GM21526 (cell line): ENCODE measurements around the gene TMEM184B.

ENCODE experiments used
- ATAC-seq: cut with Tn5 transposase; IDR thresholded peaks from one replicate; pipeline ENCODE4 v1.9.1; 2021; ENCODE audit warnings: moderate library complexity; ENCODE audit not compliant: unreplicated experiment, low FRiP score

TMEM184B gene

GRCh38 chr22:38228873-38229740, 43.7 kb downstream of the TMEM184B start:
- ATAC-seq, result no peak

- ATAC-seq, result no peak
Measured at GRCh38 chr22:38228326-38228872, 44.4 kb downstream of the TMEM184B start.

- ATAC-seq, result no peak
Measured at GRCh38 chr22:38226853-38227649, 45.8 kb downstream of the TMEM184B start.

- no peak for ATAC-seq
Measured at GRCh38 chr22:38223289-38223960, 49.4 kb downstream of the TMEM184B start.

- ATAC-seq, result no peak
Measured at GRCh38 chr22:38222797-38223119, 50.1 kb downstream of the TMEM184B start.

- no peak for ATAC-seq
Measured at GRCh38 chr22:38221908-38222796, 50.7 kb downstream of the TMEM184B start.

- no peak for ATAC-seq
Measured at GRCh38 chr22:38221407-38221806, 51.4 kb downstream of the TMEM184B start.

GRCh38 chr22:38220653-38221386, 52.0 kb downstream of the TMEM184B start:
- no peak for ATAC-seq

- ATAC-seq, result no peak
Measured at GRCh38 chr22:38220163-38220562, 52.6 kb downstream of the TMEM184B start.

GRCh38 chr22:38219632-38220031, 53.2 kb downstream of the TMEM184B start:
- ATAC-seq, result no peak

- no peak for ATAC-seq
Measured at GRCh38 chr22:38218661-38219622, 53.9 kb downstream of the TMEM184B start.

GRCh38 chr22:38215156-38216038, 57.4 kb downstream of the TMEM184B start:
- no peak for ATAC-seq

GRCh38 chr22:38214302-38215056, 58.3 kb downstream of the TMEM184B start:
- no peak for ATAC-seq

GRCh38 chr22:38213990-38214301, 58.9 kb downstream of the TMEM184B start:
- ATAC-seq, result no peak

GRCh38 chr22:38213319-38213989, 59.4 kb downstream of the TMEM184B start:
- ATAC-seq, result no peak

- no peak for ATAC-seq
Measured at GRCh38 chr22:38212442-38212841, 60.4 kb downstream of the TMEM184B start.
